GM23338 (cell line): ENCODE results near the gene DDX60. TPM values are rescaled to one million over a fixed set of nuclear protein-coding genes. Genes with fewer than 3 reads are reported as not detected.

Experiments used
- ATAC-seq: fragments of 200-7000 bp; cut with Tn5 transposase; 3 replicates; pipeline ENCODE4 v1.9.1; 2020
- DNase-seq: peaks from one replicate; pipeline ENCODE4 v3.0.0-alpha.2; 2015; ENCODE audit warnings: low spot score
- H2AFZ ChIP-seq: fragments of 200-600 bp; sonication (generic); 2 replicates; pipeline ENCODE4 v1.8.0; 2016; ENCODE audit warnings: antibody characterized with exemption, mild to moderate bottlenecking, moderate library complexity
- H3F3A ChIP-seq: fragments of 200-600 bp; sonication (generic); replicated peaks from 2 replicates; pipeline ENCODE4 v1.8.0; 2017; ENCODE audit warnings: antibody characterized with exemption, mixed run types, low read depth
- H3K27ac ChIP-seq: fragments of 200-600 bp; sonication (generic); 2 replicates; pipeline ENCODE4 v1.6.1; 2016; ENCODE audit warnings: low read depth
- H3K27me3 ChIP-seq: fragments of 200-600 bp; sonication (generic); 2 replicates; pipeline ENCODE4 v1.8.0; 2016; ENCODE audit warnings: mild to moderate bottlenecking, mixed run types, moderate library complexity; ENCODE audit not compliant: insufficient read depth
- H3K36me3 ChIP-seq: fragments of 200-600 bp; sonication (generic); 2 replicates; pipeline ENCODE4 v1.8.0; 2016; ENCODE audit warnings: mild to moderate bottlenecking; ENCODE audit not compliant: insufficient read depth
- H3K4me1 ChIP-seq: fragments of 200-600 bp; sonication (generic); 2 replicates; pipeline ENCODE4 v1.8.0; 2016; ENCODE audit warnings: mild to moderate bottlenecking, moderate library complexity; ENCODE audit not compliant: insufficient read depth
- H3K4me2 ChIP-seq: fragments of 200-600 bp; sonication (generic); 2 replicates; pipeline ENCODE4 v1.7.1; 2017; ENCODE audit warnings: mixed run types
- H3K4me3 ChIP-seq: fragments of 200-600 bp; sonication (generic); 2 replicates; pipeline ENCODE4 v1.6.1; 2016; ENCODE audit warnings: mixed run types
- H3K79me2 ChIP-seq: fragments of 200-600 bp; sonication (generic); replicated peaks from 2 replicates; pipeline ENCODE4 v1.8.0; 2017; ENCODE audit warnings: mild to moderate bottlenecking; ENCODE audit not compliant: insufficient read depth
- H3K9me2 ChIP-seq: fragments of 200-600 bp; sonication (generic); 2 replicates; pipeline ENCODE4 v1.8.0; 2017; ENCODE audit not compliant: insufficient read depth
- H4K20me1 ChIP-seq: fragments of 200-600 bp; sonication (generic); replicated peaks from 2 replicates; pipeline ENCODE4 v1.8.0; 2017; ENCODE audit warnings: mild to moderate bottlenecking; ENCODE audit not compliant: insufficient read depth
- H3K27ac Mint-ChIP-seq: 2 replicates; pipeline ENCODE4 v1.8.0; 2020; ENCODE audit warnings: inconsistent platforms, mild to moderate bottlenecking, moderate library complexity, mixed read lengths
- H3K27me3 Mint-ChIP-seq: 3 replicates; pipeline ENCODE4 v1.8.0; 2022; ENCODE audit warnings: low read depth, mild to moderate bottlenecking, moderate library complexity, mixed read lengths, inconsistent platforms; ENCODE audit not compliant: insufficient read depth, poor library complexity
- H3K36me3 Mint-ChIP-seq: 3 replicates; pipeline ENCODE4 v1.8.0; 2021; ENCODE audit warnings: low read depth, mild to moderate bottlenecking, inconsistent platforms, moderate library complexity, mixed read lengths
- H3K4me1 Mint-ChIP-seq: 3 replicates; pipeline ENCODE4 v1.8.0; 2020; ENCODE audit warnings: mild to moderate bottlenecking, inconsistent platforms, mixed read lengths
- H3K4me3 Mint-ChIP-seq: 3 replicates; pipeline ENCODE4 v1.8.0; 2021; ENCODE audit warnings: moderate library complexity, mild to moderate bottlenecking, inconsistent platforms, mixed read lengths
- H3K9me3 Mint-ChIP-seq: 3 replicates; pipeline ENCODE4 v1.8.0; 2020; ENCODE audit warnings: moderate library complexity, mild to moderate bottlenecking, inconsistent platforms, mixed read lengths
- CREB1 ChIP-seq: fragments of 250-450 bp; sonication (Bioruptor Pico); IDR thresholded peaks from 2 replicates; pipeline ENCODE4 v1.5.0; 2020; ENCODE audit warnings: low read depth, mild to moderate bottlenecking, moderate library complexity
- JUNB ChIP-seq: IDR thresholded peaks from one replicate; pipeline ENCODE4 v1.6.1; 2016; ENCODE audit warnings: antibody characterized with exemption; ENCODE audit not compliant: unreplicated experiment
- NANOG ChIP-seq: IDR thresholded peaks from 2 replicates; pipeline ENCODE4 v1.6.1; 2016; ENCODE audit warnings: antibody characterized with exemption, borderline replicate concordance
- POLR2AphosphoS5 ChIP-seq: IDR thresholded peaks from 2 replicates; pipeline ENCODE4 v1.6.1; 2016; ENCODE audit warnings: antibody characterized with exemption, low read depth
- STAT1 ChIP-seq: IDR thresholded peaks from one replicate; pipeline ENCODE4 v1.6.1; 2016; ENCODE audit warnings: antibody characterized with exemption; ENCODE audit not compliant: unreplicated experiment
- ZNF114 ChIP-seq: fragments of 250-450 bp; sonication (Bioruptor Pico); IDR thresholded peaks from 2 replicates; pipeline ENCODE4 v1.5.0; 2020; ENCODE audit warnings: mild to moderate bottlenecking, moderate library complexity
- ZNF331 ChIP-seq: fragments of 250-450 bp; sonication (Bioruptor Pico); IDR thresholded peaks from 2 replicates; pipeline ENCODE4 v1.5.0; 2020; ENCODE audit warnings: low read depth, mild to moderate bottlenecking, moderate library complexity
- polyA plus RNA-seq: library from polyadenylated mRNA; unstranded; fragments of >200 nt; fragmentation: Nextera tagmentation; extraction: Ambion mirVana; gene quantifications from 2 replicates; pipeline ENCODE4 v1.2.1, GENCODE V29; 2016
- total RNA-seq: library from RNA; depleted of rRNA; stranded (reverse); fragments of >200 nt; shearing (Covaris generic); gene quantifications from 2 replicates; pipeline ENCODE4 v1.2.3, GENCODE V29; 2014
- TF ChIP-seq, protein P1 (sequence below): IDR thresholded peaks from 2 replicates; pipeline ENCODE4 v1.6.1; 2016; ENCODE audit warnings: antibody characterized with exemption
- TF ChIP-seq, protein P2 (sequence below), 2 experiments: fragments of 200-600 bp in 1 of 2; sonication (generic) in 1 of 2; conservative IDR thresholded peaks; 2 replicates each; pipeline versions ENCODE4 v1.5.1 to v1.6.1; 2016 to 2017; ENCODE audit warnings: antibody characterized with exemption in 2 of 2, low read depth in 2 of 2, mild to moderate bottlenecking in 2 of 2, moderate library complexity in 1 of 2
- TF ChIP-seq, protein P3 (sequence below): IDR thresholded peaks from one replicate; pipeline ENCODE4 v1.6.1; 2018; ENCODE audit warnings: antibody characterized with exemption; ENCODE audit not compliant: unreplicated experiment

DDX60 gene
- total and polyA plus RNA-seq, 2 experiments from 2014 or later: 1.0 to 1.4 TPM

DNA sequence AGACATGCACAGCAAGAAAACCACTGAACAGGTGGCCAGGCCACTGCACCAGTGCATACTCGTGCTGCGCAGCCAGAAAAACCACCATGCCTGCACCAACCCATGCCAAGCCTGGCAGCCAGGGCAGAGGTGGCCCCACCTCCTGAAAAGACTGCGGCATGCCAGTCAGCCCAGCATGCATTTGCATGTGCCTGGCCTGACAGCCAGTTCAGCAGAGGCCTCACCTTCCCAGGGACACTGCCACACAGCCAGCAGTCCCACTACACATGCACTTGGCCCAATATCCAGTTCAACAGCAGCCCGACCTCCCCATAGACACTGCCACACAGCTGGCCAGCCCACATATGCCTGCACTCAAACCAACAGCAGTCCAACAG is 43.5 kb upstream of the DDX60 start:
- Histone ChIP-seq H2AFZ (no peak overlapping the region), H3K27me3 (no peaks in the 10 kb centered on the region), H3K4me1 (no peaks in the 10 kb centered on the region), H3K27ac (no peak overlapping the region), H3K79me2 (no peaks in the 10 kb centered on the region), H3K4me3 (no peak overlapping the region), H3K9me2 (no peaks in the 10 kb centered on the region; the same call in 1 of the 2 replicates), H4K20me1 (no peaks in the 10 kb centered on the region), H3K36me3 (no peaks in the 10 kb centered on the region), H3K4me2 (no peak overlapping the region), H3F3A (no peaks in the 10 kb centered on the region)
- no peak overlapping the region for H3K4me3 Mint-ChIP-seq
- H3K27me3 Mint-ChIP-seq: no peaks in the 10 kb centered on the region
- TF ChIP-seq, protein P1, sequence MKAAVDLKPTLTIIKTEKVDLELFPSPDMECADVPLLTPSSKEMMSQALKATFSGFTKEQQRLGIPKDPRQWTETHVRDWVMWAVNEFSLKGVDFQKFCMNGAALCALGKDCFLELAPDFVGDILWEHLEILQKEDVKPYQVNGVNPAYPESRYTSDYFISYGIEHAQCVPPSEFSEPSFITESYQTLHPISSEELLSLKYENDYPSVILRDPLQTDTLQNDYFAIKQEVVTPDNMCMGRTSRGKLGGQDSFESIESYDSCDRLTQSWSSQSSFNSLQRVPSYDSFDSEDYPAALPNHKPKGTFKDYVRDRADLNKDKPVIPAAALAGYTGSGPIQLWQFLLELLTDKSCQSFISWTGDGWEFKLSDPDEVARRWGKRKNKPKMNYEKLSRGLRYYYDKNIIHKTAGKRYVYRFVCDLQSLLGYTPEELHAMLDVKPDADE: no peak
- H3K9me3 Mint-ChIP-seq: no peaks in the 10 kb centered on the region; the same call in 1 of the 3 replicates
- DNase-seq: no peak
- H3K36me3 Mint-ChIP-seq: no peaks in the 10 kb centered on the region
- H3K4me1 Mint-ChIP-seq: no peaks in the 10 kb centered on the region
- ATAC-seq: no peak
- H3K27ac Mint-ChIP-seq: no peak overlapping the region

DNA sequence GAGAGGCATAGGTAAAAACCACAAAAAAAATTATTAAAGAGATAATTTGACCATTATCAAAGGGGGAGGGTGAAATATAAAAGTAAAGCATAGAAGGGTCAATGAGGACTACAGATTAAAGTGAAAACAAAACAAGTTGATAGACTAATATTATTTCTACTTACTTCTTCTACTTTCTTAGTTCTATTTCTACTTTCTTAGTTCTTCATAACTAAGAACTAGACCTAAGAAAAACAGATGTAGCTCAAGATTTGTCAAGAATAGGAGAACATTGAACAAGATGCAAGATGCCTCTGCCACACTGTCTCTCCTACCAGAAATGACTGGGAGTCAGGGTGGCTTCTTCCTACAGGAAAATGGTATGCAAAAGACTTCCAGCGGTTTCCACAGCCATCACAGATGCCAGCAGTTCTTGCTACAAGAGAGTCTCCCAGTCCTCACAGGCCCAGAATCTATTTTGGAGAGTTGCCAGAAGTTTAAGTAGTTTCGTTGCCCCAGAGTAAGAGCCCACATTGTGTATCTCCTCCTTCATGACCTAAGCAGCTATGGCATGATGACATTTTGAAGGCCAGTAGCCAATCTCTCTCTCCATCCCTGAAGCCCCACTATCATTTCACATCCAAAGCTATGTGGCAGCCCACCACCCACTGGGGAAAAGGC is 42.9 kb upstream of the DDX60 start:
- H3K27ac Mint-ChIP-seq: no peak overlapping the region
- no peak overlapping the region for H2AFZ ChIP-seq
- H3K36me3 Mint-ChIP-seq: no peaks in the 10 kb centered on the region
- TF ChIP-seq CREB1 (no peak), JUNB (no peak), ZNF331 (CRISPR knock-in tag) (no peak), STAT1 (no peak), ZNF114 (CRISPR knock-in tag) (no peak), NANOG (no peak), POLR2AphosphoS5 (no peak)
- TF ChIP-seq, protein P2, sequence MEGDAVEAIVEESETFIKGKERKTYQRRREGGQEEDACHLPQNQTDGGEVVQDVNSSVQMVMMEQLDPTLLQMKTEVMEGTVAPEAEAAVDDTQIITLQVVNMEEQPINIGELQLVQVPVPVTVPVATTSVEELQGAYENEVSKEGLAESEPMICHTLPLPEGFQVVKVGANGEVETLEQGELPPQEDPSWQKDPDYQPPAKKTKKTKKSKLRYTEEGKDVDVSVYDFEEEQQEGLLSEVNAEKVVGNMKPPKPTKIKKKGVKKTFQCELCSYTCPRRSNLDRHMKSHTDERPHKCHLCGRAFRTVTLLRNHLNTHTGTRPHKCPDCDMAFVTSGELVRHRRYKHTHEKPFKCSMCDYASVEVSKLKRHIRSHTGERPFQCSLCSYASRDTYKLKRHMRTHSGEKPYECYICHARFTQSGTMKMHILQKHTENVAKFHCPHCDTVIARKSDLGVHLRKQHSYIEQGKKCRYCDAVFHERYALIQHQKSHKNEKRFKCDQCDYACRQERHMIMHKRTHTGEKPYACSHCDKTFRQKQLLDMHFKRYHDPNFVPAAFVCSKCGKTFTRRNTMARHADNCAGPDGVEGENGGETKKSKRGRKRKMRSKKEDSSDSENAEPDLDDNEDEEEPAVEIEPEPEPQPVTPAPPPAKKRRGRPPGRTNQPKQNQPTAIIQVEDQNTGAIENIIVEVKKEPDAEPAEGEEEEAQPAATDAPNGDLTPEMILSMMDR (conservative IDR thresholded peaks at IDR 0.05; ENCODE audit: low read depth in 2 of 2): no peak
- TF ChIP-seq, protein P3, sequence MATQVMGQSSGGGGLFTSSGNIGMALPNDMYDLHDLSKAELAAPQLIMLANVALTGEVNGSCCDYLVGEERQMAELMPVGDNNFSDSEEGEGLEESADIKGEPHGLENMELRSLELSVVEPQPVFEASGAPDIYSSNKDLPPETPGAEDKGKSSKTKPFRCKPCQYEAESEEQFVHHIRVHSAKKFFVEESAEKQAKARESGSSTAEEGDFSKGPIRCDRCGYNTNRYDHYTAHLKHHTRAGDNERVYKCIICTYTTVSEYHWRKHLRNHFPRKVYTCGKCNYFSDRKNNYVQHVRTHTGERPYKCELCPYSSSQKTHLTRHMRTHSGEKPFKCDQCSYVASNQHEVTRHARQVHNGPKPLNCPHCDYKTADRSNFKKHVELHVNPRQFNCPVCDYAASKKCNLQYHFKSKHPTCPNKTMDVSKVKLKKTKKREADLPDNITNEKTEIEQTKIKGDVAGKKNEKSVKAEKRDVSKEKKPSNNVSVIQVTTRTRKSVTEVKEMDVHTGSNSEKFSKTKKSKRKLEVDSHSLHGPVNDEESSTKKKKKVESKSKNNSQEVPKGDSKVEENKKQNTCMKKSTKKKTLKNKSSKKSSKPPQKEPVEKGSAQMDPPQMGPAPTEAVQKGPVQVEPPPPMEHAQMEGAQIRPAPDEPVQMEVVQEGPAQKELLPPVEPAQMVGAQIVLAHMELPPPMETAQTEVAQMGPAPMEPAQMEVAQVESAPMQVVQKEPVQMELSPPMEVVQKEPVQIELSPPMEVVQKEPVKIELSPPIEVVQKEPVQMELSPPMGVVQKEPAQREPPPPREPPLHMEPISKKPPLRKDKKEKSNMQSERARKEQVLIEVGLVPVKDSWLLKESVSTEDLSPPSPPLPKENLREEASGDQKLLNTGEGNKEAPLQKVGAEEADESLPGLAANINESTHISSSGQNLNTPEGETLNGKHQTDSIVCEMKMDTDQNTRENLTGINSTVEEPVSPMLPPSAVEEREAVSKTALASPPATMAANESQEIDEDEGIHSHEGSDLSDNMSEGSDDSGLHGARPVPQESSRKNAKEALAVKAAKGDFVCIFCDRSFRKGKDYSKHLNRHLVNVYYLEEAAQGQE: no peak
- TF ChIP-seq, protein P1: no peak

More for the DNA sequence above, 42.9 kb upstream of the DDX60 start:
- no peaks in the 10 kb centered on the region for H3K4me1 ChIP-seq
- DNase-seq: no peak
- no peaks in the 10 kb centered on the region for H3K27me3 ChIP-seq
- no peaks in the 10 kb centered on the region for H3K79me2 ChIP-seq
- H3K27me3 Mint-ChIP-seq: no peaks in the 10 kb centered on the region
- no peaks in the 10 kb centered on the region for H4K20me1 ChIP-seq
- no peaks in the 10 kb centered on the region for H3K36me3 ChIP-seq
- H3K4me2 ChIP-seq: no peak overlapping the region
- H3K4me1 Mint-ChIP-seq: no peaks in the 10 kb centered on the region
- no peak overlapping the region for H3K4me3 Mint-ChIP-seq
- H3K9me2 ChIP-seq: no peaks in the 10 kb centered on the region
- H3K9me3 Mint-ChIP-seq: no peaks in the 10 kb centered on the region; the same call in 1 of the 3 replicates
- ATAC-seq: no peak
- no peak overlapping the region for H3K4me3 ChIP-seq
- no peak overlapping the region for H3K27ac ChIP-seq
- H3F3A ChIP-seq: no peaks in the 10 kb centered on the region
